GM12878 (cell line): ENCODE measurements around the gene IRF6.

Source experiments
- EED ChIP-seq: sonication (generic); IDR thresholded peaks from 2 replicates; pipeline ENCODE4 v1.6.1; 2016; ENCODE audit warnings: antibody characterized with exemption, low read depth
- ETV6 ChIP-seq, 2 experiments: fragments of 450-650 bp in 1 of 2; IDR thresholded peaks in 1 of 2; conservative IDR thresholded peaks in 1 of 2; 2 replicates each; pipeline ENCODE4 v1.6.1; 2014; ENCODE audit warnings: antibody characterized with exemption in 1 of 2, borderline replicate concordance in 1 of 2, low read depth in 1 of 2, mild to moderate bottlenecking in 1 of 2, moderate library complexity in 1 of 2
- EZH2 ChIP-seq: IDR thresholded peaks from 2 replicates; pipeline ENCODE4 v1.6.1; 2012; ENCODE audit warnings: low read depth, mild to moderate bottlenecking, control low read depth, inconsistent platforms, low read length, borderline replicate concordance; ENCODE audit not compliant: control insufficient read depth
- MTA3 ChIP-seq: IDR thresholded peaks from 2 replicates; pipeline ENCODE4 v1.6.1; 2012; ENCODE audit warnings: low read length, inconsistent platforms, borderline replicate concordance
- POLR2AphosphoS5 ChIP-seq: IDR thresholded peaks from 2 replicates; pipeline ENCODE4 v1.6.1; 2011; ENCODE audit warnings: mild to moderate bottlenecking, low read length, inconsistent platforms
- RAD51 ChIP-seq: fragments of 450-650 bp; IDR thresholded peaks from 2 replicates; pipeline ENCODE4 v1.6.1; 2016; ENCODE audit warnings: moderate library complexity, mild to moderate bottlenecking, inconsistent platforms
- SIX5 ChIP-seq: IDR thresholded peaks from 2 replicates; pipeline ENCODE4 v1.6.1; 2011; ENCODE audit warnings: mild to moderate bottlenecking, low read depth, low read length, moderate library complexity; ENCODE audit not compliant: severe bottlenecking
- TF ChIP-seq, protein P1 (sequence below), 3 experiments: IDR thresholded peaks in 2 of 3; conservative IDR thresholded peaks in 1 of 3; 2 replicates each; pipeline ENCODE4 v1.5.1; 2011; ENCODE audit warnings: low read depth in 3 of 3, low read length in 3 of 3, mild to moderate bottlenecking in 3 of 3, control low read depth in 2 of 3, moderate library complexity in 2 of 3, inconsistent platforms in 1 of 3, mixed read lengths in 1 of 3; ENCODE audit not compliant: control insufficient read depth in 2 of 3, insufficient read depth in 1 of 3; ENCODE audit errors: extremely low read depth in 1 of 3

- TF ChIP-seq EED (no peak), ETV6 (conservative IDR thresholded peaks at IDR 0.05 in 1 of 2, IDR thresholded peaks at IDR 0.05 in 1 of 2; ENCODE audit: borderline replicate concordance in 1 of 2, low read depth in 1 of 2) (no peak), EZH2 (no peak), POLR2AphosphoS5 (no peak), SIX5 (no peak), MTA3 (no peak), RAD51 (no peak)
- TF ChIP-seq, protein P1, sequence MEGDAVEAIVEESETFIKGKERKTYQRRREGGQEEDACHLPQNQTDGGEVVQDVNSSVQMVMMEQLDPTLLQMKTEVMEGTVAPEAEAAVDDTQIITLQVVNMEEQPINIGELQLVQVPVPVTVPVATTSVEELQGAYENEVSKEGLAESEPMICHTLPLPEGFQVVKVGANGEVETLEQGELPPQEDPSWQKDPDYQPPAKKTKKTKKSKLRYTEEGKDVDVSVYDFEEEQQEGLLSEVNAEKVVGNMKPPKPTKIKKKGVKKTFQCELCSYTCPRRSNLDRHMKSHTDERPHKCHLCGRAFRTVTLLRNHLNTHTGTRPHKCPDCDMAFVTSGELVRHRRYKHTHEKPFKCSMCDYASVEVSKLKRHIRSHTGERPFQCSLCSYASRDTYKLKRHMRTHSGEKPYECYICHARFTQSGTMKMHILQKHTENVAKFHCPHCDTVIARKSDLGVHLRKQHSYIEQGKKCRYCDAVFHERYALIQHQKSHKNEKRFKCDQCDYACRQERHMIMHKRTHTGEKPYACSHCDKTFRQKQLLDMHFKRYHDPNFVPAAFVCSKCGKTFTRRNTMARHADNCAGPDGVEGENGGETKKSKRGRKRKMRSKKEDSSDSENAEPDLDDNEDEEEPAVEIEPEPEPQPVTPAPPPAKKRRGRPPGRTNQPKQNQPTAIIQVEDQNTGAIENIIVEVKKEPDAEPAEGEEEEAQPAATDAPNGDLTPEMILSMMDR (IDR thresholded peaks at IDR 0.05 in 2 of 3, conservative IDR thresholded peaks at IDR 0.05 in 1 of 3; ENCODE audit: control insufficient read depth in 2 of 3, extremely low read depth in 1 of 3, insufficient read depth in 1 of 3, low read depth in 3 of 3, low read length in 3 of 3) = no peak
These were observed 34.1 kb upstream of the IRF6 start for GRCh38 chr1:209839875-209840546.
